HCT116 (cell line): ENCODE measurements around the gene EHMT1. TPM values are rescaled to one million over a fixed set of nuclear protein-coding genes. Genes with fewer than 3 reads are reported as not detected.

Source experiments
- ATAC-seq: fragments of 200-7000 bp; cut with Tn5 transposase; 2 replicates; pipeline ENCODE4 v1.9.1; 2020; ENCODE audit warnings: mild to moderate bottlenecking, moderate library complexity
- BruUV-seq: library from RNA; stranded (reverse); fragments of 400-500 nt; replicated peaks from 2 replicates; lab custom pipeline; 2021; lab: Mats Ljungman, UMichigan
- CTCF ChIA-PET: fragments of 300-600 bp; sonication (Branson Sonifier 250); formaldehyde crosslinking; loops from one replicate; lab custom pipeline; 2021; ENCODE audit warnings: antibody characterized with exemption; lab: Charles Lee
- POLR2A ChIA-PET: fragments of 300-600, 350-600 bp; sonication (Branson Sonifier 250); formaldehyde crosslinking; loops from one replicate; lab custom pipeline; 2021; ENCODE audit warnings: antibody characterized with exemption; lab: Charles Lee
- RAD21 ChIA-PET, 2 experiments: fragments of 300-600 bp; sonication (Branson Sonifier 250); formaldehyde crosslinking; loops; one replicate each; lab custom pipeline; 2023; ENCODE audit warnings: low total read pairs in 2 of 2; ENCODE audit not compliant: uncharacterized antibody in 2 of 2, unreplicated experiment in 2 of 2, low non-redundant PET in 1 of 2; lab: Charles Lee
- DNase-seq: peaks from one replicate; pipeline ENCODE4 v3.0.0-alpha.2; 2010; ENCODE audit warnings: low read depth, low spot score
- H2AFZ ChIP-seq: fragments of 200-600 bp; shearing (Covaris generic), sonication (generic); 2 replicates; pipeline ENCODE4 v1.6.1; 2017; ENCODE audit warnings: low read depth, mixed run types, mixed read lengths, antibody characterized with exemption, low read length; ENCODE audit not compliant: poor library complexity, severe bottlenecking
- H3K27ac ChIP-seq: 2 replicates; pipeline ENCODE4 v1.5.1; 2012; ENCODE audit warnings: low read depth, low read length
- H3K27me3 ChIP-seq: fragments of 200-600 bp; sonication (generic); 2 replicates; pipeline ENCODE4 v1.6.1; 2016; ENCODE audit warnings: mixed run types, low read length, mixed read lengths; ENCODE audit not compliant: insufficient read depth
- H3K36me3 ChIP-seq, 2 experiments: fragments of 200-500 bp in 1 of 2; fragments of 200-600 bp in 1 of 2; sonication (Bioruptor generic) in 1 of 2; sonication (generic) in 1 of 2; 2 replicates each; pipeline versions ENCODE4 v1.5.1 to v1.6.1; 2014 to 2016; ENCODE audit warnings: low read length in 2 of 2, inconsistent platforms in 1 of 2, mixed read lengths in 1 of 2, mixed run types in 1 of 2; ENCODE audit not compliant: insufficient read depth in 2 of 2, control insufficient read depth in 1 of 2
- H3K4me1 ChIP-seq, 2 experiments: fragments of 200-600 bp in 1 of 2; sonication (generic) in 1 of 2; 2 replicates each; pipeline versions ENCODE4 v1.5.1 to v1.6.1; 2012 to 2017; ENCODE audit warnings: low read length in 2 of 2, inconsistent platforms in 1 of 2, mild to moderate bottlenecking in 1 of 2, mixed read lengths in 1 of 2, mixed run types in 1 of 2, moderate library complexity in 1 of 2; ENCODE audit not compliant: insufficient read depth in 2 of 2, control insufficient read depth in 1 of 2
- H3K4me2 ChIP-seq: fragments of 200-600 bp; sonication (generic); 2 replicates; pipeline ENCODE4 v1.6.1; 2017; ENCODE audit warnings: mixed run types, low read length, mixed read lengths
- H3K4me3 ChIP-seq, 2 experiments: fragments of 200-600 bp in 1 of 2; sonication (generic) in 1 of 2; replicated peaks in 1 of 2; 2 replicates each; pipeline ENCODE4 v1.5.1; 2011 to 2016; ENCODE audit warnings: low read length in 2 of 2, control low read depth in 1 of 2, low read depth in 1 of 2, mild to moderate bottlenecking in 1 of 2, mixed read lengths in 1 of 2, mixed run types in 1 of 2
- H3K79me2 ChIP-seq: fragments of 200-600 bp; sonication (generic); 2 replicates; pipeline ENCODE4 v1.6.1; 2017; ENCODE audit warnings: mild to moderate bottlenecking, mixed run types, low read length, moderate library complexity, mixed read lengths; ENCODE audit not compliant: insufficient read depth
- H3K9ac ChIP-seq: fragments of 200-600 bp; sonication (generic); 2 replicates; pipeline ENCODE4 v1.6.1; 2016; ENCODE audit warnings: low read length, mixed read lengths
- H3K9me2 ChIP-seq: fragments of 200-600 bp; sonication (generic), shearing (Covaris generic); 2 replicates; pipeline ENCODE4 v1.6.1; 2017; ENCODE audit warnings: mixed run types, mild to moderate bottlenecking, moderate library complexity; ENCODE audit not compliant: insufficient read depth
- H3K9me3 ChIP-seq, 2 experiments: fragments of 200-500 bp in 1 of 2; fragments of 200-600 bp in 1 of 2; sonication (Bioruptor generic) in 1 of 2; sonication (generic) in 1 of 2; 2 replicates each; pipeline ENCODE4 v1.6.1; 2014 to 2017; ENCODE audit warnings: low read length in 2 of 2, mixed read lengths in 2 of 2, inconsistent platforms in 1 of 2, low read depth in 1 of 2, mild to moderate bottlenecking in 1 of 2, mixed run types in 1 of 2, moderate library complexity in 1 of 2; ENCODE audit not compliant: control insufficient read depth in 1 of 2, insufficient read depth in 1 of 2
- H4K20me1 ChIP-seq: fragments of 200-600 bp; sonication (generic), shearing (Covaris generic); 2 replicates; pipeline ENCODE4 v1.6.1; 2017; ENCODE audit warnings: mixed run types, mild to moderate bottlenecking, moderate library complexity; ENCODE audit not compliant: insufficient read depth
- ATF3 ChIP-seq: IDR thresholded peaks from 2 replicates; pipeline ENCODE4 v1.6.1; 2012
- CTCF ChIP-seq, 3 experiments: fragments of 200-600 bp in 1 of 3; sonication (generic) in 1 of 3; IDR thresholded peaks in 2 of 3; conservative IDR thresholded peaks in 1 of 3; 2 replicates each; pipeline ENCODE4 v1.5.1; 2012 to 2017; ENCODE audit warnings: low read depth in 2 of 3, low read length in 2 of 3, antibody characterized with exemption in 1 of 3, borderline replicate concordance in 1 of 3, control low read depth in 1 of 3, mild to moderate bottlenecking in 1 of 3, mixed read lengths in 1 of 3, mixed run types in 1 of 3, moderate library complexity in 1 of 3; ENCODE audit not compliant: insufficient read depth in 1 of 3
- MAX ChIP-seq: IDR thresholded peaks from 2 replicates; pipeline ENCODE4 v1.6.1; 2012
- SIN3A ChIP-seq: IDR thresholded peaks from 2 replicates; pipeline ENCODE4 v1.6.1; 2012; ENCODE audit warnings: low read depth
- intact Hi-C: fragments of 100-400 bp; cut with micrococcal nuclease; formaldehyde crosslinking; loops from 2 replicates; pipeline ENCODE4 v1.10.0; 2022
- total RNA-seq: library from RNA; stranded (reverse); gene quantifications from one replicate; pipeline ENCODE4 v1.2.1, GENCODE V29; 2021; ENCODE audit not compliant: unreplicated experiment

The EHMT1 gene
- total RNA-seq, 1 experiment from 2014 or later = 86.1 TPM

DNA sequence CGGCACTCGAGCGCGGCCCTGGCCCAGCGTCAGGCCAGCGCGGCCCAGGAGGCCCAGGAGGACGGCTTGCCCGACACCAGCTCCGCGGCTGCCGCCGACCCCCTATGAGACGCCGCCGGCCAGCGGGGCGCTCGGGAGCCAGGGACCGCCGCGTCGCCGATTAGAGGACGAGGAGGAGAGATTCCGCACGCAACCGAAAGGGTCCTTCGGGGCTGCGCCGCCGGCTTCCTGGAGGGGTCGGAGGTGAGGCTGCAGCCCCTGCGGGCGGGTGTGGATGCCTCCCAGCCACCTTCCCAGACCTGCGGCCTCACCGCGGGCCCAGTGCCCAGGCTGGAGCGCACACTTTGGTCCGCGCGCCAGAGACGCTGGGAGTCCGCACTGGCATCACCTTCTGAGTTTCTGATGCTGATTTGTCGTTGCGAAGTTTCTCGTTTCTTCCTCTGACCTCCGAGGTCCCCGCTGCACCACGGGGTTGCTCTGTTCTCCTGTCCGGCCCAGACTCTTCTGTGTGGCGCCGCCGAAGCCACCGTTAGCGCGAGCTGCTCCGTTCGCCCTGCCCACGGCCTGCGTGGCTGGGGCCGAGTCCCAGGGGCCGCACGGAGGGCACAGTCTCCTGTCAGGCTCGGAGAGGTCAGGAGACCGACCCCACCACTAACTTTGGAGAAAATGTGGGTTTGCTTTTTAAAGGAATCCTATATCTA, 216.2 kb downstream of the EHMT1 start:
- no peak overlapping the region for H3K27ac ChIP-seq
- BruUV-seq = no TSS peak
- H3K79me2 ChIP-seq = no peaks in the 10 kb centered on the region
- no peaks in the 10 kb centered on the region for H3K9me2 ChIP-seq
- no peak for DNase-seq
- CTCF ChIA-PET = no interaction called here
- RAD21 ChIA-PET = no interaction called here
- H3K9ac ChIP-seq = no peak overlapping the region
- TF ChIP-seq MAX = no peak
- TF ChIP-seq SIN3A = no peak
- TF ChIP-seq ATF3 = no peak
- no peak for TF ChIP-seq CTCF (IDR thresholded peaks at IDR 0.05 in 2 of 3, conservative IDR thresholded peaks at IDR 0.05 in 1 of 3; ENCODE audit: borderline replicate concordance in 1 of 3, insufficient read depth in 1 of 3, low read depth in 2 of 3, low read length in 2 of 3)
- TF ChIP-seq, all 23 proteins: peak for 0
- POLR2A ChIA-PET = no interaction called here
- no peak overlapping the region for H3K4me2 ChIP-seq
- H3K4me1 ChIP-seq = no peaks in the 10 kb centered on the region
- no peak for ATAC-seq
- no peak overlapping the region for H3K4me3 ChIP-seq
- peaks cover 0 to 10% of the 10 kb centered on the region in 2 experiments; a peak in 2 of 4 replicates for H3K36me3 ChIP-seq
- no peaks in the 10 kb centered on the region for H3K27me3 ChIP-seq
- intact Hi-C loops = no loop called here
- H4K20me1 ChIP-seq = no peaks in the 10 kb centered on the region; the same call in 1 of the 2 replicates
- H2AFZ ChIP-seq = no peak overlapping the region
- H3K9me3 ChIP-seq = no peaks in the 10 kb centered on the region
